OCI-LY1 (cell line): ENCODE data around the gene CFAP77.

Experiments used
- EZH2 ChIP-seq: fragments of 200-600 bp; sonication (generic), shearing (Covaris generic); IDR thresholded peaks from 2 replicates; pipeline ENCODE4 v1.8.0; 2017; ENCODE audit warnings: borderline replicate concordance, mixed run types, mild to moderate bottlenecking, antibody characterized with exemption, low read length, moderate library complexity, mixed read lengths
- TF ChIP-seq, protein P1 (sequence below): fragments of 200-600 bp; sonication (generic), shearing (Covaris generic); IDR thresholded peaks from 2 replicates; pipeline ENCODE4 v1.5.1; 2017; ENCODE audit warnings: mild to moderate bottlenecking, antibody characterized with exemption, low read length, moderate library complexity, mixed read lengths

DNA sequence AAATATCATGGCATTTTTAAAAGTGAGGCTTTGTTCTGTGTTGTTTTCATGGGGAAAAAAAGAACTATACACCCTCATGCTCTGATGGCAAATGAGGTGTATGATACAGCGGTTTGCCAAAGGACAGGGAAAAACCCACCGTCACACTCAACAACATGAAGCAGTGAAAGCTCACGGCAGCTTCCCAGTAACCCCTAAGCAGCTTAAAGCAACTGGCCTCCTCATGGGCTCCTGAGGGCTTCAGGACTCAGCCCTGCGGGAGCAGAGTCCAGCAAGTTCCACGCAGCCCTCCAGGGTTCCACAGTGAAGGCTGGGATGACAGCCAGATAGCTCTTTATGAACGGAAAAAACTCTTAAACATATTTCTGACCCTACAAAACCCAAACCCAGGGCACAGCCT, 185.3 kb downstream of the CFAP77 start:
- TF ChIP-seq EZH2, result no peak
- TF ChIP-seq, protein P1, sequence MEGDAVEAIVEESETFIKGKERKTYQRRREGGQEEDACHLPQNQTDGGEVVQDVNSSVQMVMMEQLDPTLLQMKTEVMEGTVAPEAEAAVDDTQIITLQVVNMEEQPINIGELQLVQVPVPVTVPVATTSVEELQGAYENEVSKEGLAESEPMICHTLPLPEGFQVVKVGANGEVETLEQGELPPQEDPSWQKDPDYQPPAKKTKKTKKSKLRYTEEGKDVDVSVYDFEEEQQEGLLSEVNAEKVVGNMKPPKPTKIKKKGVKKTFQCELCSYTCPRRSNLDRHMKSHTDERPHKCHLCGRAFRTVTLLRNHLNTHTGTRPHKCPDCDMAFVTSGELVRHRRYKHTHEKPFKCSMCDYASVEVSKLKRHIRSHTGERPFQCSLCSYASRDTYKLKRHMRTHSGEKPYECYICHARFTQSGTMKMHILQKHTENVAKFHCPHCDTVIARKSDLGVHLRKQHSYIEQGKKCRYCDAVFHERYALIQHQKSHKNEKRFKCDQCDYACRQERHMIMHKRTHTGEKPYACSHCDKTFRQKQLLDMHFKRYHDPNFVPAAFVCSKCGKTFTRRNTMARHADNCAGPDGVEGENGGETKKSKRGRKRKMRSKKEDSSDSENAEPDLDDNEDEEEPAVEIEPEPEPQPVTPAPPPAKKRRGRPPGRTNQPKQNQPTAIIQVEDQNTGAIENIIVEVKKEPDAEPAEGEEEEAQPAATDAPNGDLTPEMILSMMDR, result no peak
